Activated CD8-positive, alpha-beta memory T cell treated with anti-CD3 and anti-CD28 coated beads, Interleukin-2, amount 10 ng/mL, durations not matched to agents 7 days and 5 days (primary cell): ENCODE measurements around the gene NEIL3. TPM values are rescaled to one million over a fixed set of nuclear protein-coding genes. Genes with fewer than 3 reads are reported as not detected.
A peak's percentile ranks its signal among the peaks of the same experiment; 100 is the strongest.

Experiments
- ATAC-seq: fragments of 150-1000 bp; cut with Tn5 transposase; one replicate; pipeline ENCODE4 v1.10.0; 2021; ENCODE audit warnings: moderate library complexity
- CTCF ChIA-PET: fragments of 350-600 bp; sonication (Branson Sonifier 250); formaldehyde crosslinking; loops from one replicate; lab custom pipeline; 2021; ENCODE audit warnings: antibody characterized with exemption; lab: Charles Lee
- DNase-seq: peaks from one replicate; pipeline ENCODE4 v3.0.0-alpha.2; 2020
- H3K27ac Mint-ChIP-seq: one replicate; pipeline ENCODE4 v1.8.0; 2021; ENCODE audit warnings: mild to moderate bottlenecking, mixed read lengths
- H3K27me3 Mint-ChIP-seq: one replicate; pipeline ENCODE4 v1.8.0; 2021; ENCODE audit warnings: mixed read lengths
- H3K36me3 Mint-ChIP-seq: one replicate; pipeline ENCODE4 v1.8.0; 2021; ENCODE audit warnings: mild to moderate bottlenecking, mixed read lengths
- H3K4me1 Mint-ChIP-seq: one replicate; pipeline ENCODE4 v1.8.0; 2021; ENCODE audit warnings: mixed read lengths
- H3K4me3 Mint-ChIP-seq: one replicate; pipeline ENCODE4 v1.8.0; 2021; ENCODE audit warnings: mild to moderate bottlenecking, moderate library complexity, mixed read lengths
- H3K9me3 Mint-ChIP-seq: one replicate; pipeline ENCODE4 v1.8.0; 2022; ENCODE audit warnings: low read depth, mixed read lengths
- total RNA-seq, 2 experiments: library from RNA; stranded (reverse); gene quantifications; one replicate each; pipeline ENCODE4 v1.2.3, GENCODE V29; 2021

NEIL3 gene
- total RNA-seq, 2 experiments from 2014 or later = 27.5 to 40.5 TPM

GRCh38 chr4:177351622-177352244 is 42.1 kb downstream of the NEIL3 start:
- ATAC-seq = no peak

GRCh38 chr4:177356206-177356605 is 46.5 kb downstream of the NEIL3 start:
- no peaks in the 10 kb centered on the region for H3K4me1 Mint-ChIP-seq

More at GRCh38 chr4:177351622-177352244, 42.1 kb downstream of the NEIL3 start:
- Mint-ChIP-seq H3K27ac (no peak overlapping the region), H3K27me3 (no peaks in the 10 kb centered on the region), H3K9me3 (no peaks in the 10 kb centered on the region), H3K4me1 (no peaks in the 10 kb centered on the region), H3K36me3 (peaks cover 40% of the 10 kb centered on the region), H3K4me3 (no peak overlapping the region)
- no peak for DNase-seq
- CTCF ChIA-PET = no interaction called here

GRCh38 chr4:177356921-177357320 is 47.2 kb downstream of the NEIL3 start:
- no peaks in the 10 kb centered on the region for H3K27me3 Mint-ChIP-seq
- CTCF ChIA-PET = no interaction called here
- no peak overlapping the region for H3K4me3 Mint-ChIP-seq
- peaks cover 35% of the 10 kb centered on the region for H3K36me3 Mint-ChIP-seq
- no peaks in the 10 kb centered on the region for H3K9me3 Mint-ChIP-seq
- DNase-seq = no peak
- no peaks in the 10 kb centered on the region for H3K4me1 Mint-ChIP-seq
- ATAC-seq = no peak
- H3K27ac Mint-ChIP-seq = no peak overlapping the region

More at GRCh38 chr4:177356206-177356605, 46.5 kb downstream of the NEIL3 start:
- CTCF ChIA-PET = no interaction called here
- no peak for ATAC-seq
- Mint-ChIP-seq H3K27me3 (no peaks in the 10 kb centered on the region), H3K4me3 (no peak overlapping the region), H3K9me3 (no peaks in the 10 kb centered on the region), H3K36me3 (peaks cover 34% of the 10 kb centered on the region), H3K27ac (no peak overlapping the region)
- no peak for DNase-seq

- H3K9me3 Mint-ChIP-seq = no peaks in the 10 kb centered on the region
- DNase-seq = peak; percentile 51
- no peaks in the 10 kb centered on the region for H3K27me3 Mint-ChIP-seq
- no peak overlapping the region for H3K4me3 Mint-ChIP-seq
- no peak overlapping the region for H3K27ac Mint-ChIP-seq
- CTCF ChIA-PET = interaction anchor here (1.4 to 1.6 kb wide), 2 partner anchors 27 to 117 kb away, joined by 3 read pairs; no protein-coding TSS in a partner anchor
- H3K36me3 Mint-ChIP-seq = peaks cover 32% of the 10 kb centered on the region
- ATAC-seq = peak; percentile 74
- peaks cover 14% of the 10 kb centered on the region for H3K4me1 Mint-ChIP-seq
Observed at GRCh38 chr4:177367336-177367735, 57.7 kb downstream of the NEIL3 start.

- H3K27me3 Mint-ChIP-seq = no peaks in the 10 kb centered on the region
- DNase-seq (no peak), ATAC-seq (no peak)
- peaks cover 12% of the 10 kb centered on the region for H3K4me1 Mint-ChIP-seq
- H3K27ac Mint-ChIP-seq = no peak overlapping the region
- no peak overlapping the region for H3K4me3 Mint-ChIP-seq
- CTCF ChIA-PET = no interaction called here
- no peaks in the 10 kb centered on the region for H3K9me3 Mint-ChIP-seq
- peaks cover 19% of the 10 kb centered on the region for H3K36me3 Mint-ChIP-seq
Observed at GRCh38 chr4:177369372-177369771, 59.7 kb downstream of the NEIL3 start.

GRCh38 chr4:177371461-177371860 is 61.8 kb downstream of the NEIL3 start:
- peaks cover 9% of the 10 kb centered on the region for H3K4me1 Mint-ChIP-seq
- peaks cover 9% of the 10 kb centered on the region for H3K36me3 Mint-ChIP-seq
- H3K9me3 Mint-ChIP-seq = no peaks in the 10 kb centered on the region
- CTCF ChIA-PET = no interaction called here
- H3K27ac Mint-ChIP-seq = no peak overlapping the region
- DNase-seq (no peak), ATAC-seq (no peak)
- peaks cover 2% of the 10 kb centered on the region for H3K27me3 Mint-ChIP-seq
- no peak overlapping the region for H3K4me3 Mint-ChIP-seq

- CTCF ChIA-PET = no interaction called here
- Mint-ChIP-seq H3K4me1 (no peaks in the 10 kb centered on the region), H3K9me3 (no peaks in the 10 kb centered on the region), H3K27me3 (peaks cover 19% of the 10 kb centered on the region), H3K4me3 (no peak overlapping the region), H3K36me3 (peaks cover 5% of the 10 kb centered on the region), H3K27ac (no peak overlapping the region)
- DNase-seq (no peak), ATAC-seq (no peak)
Observed at GRCh38 chr4:177374966-177375365, 65.3 kb downstream of the NEIL3 start.

GRCh38 chr4:177375372-177375771 is 65.7 kb downstream of the NEIL3 start:
- CTCF ChIA-PET = no interaction called here
- DNase-seq (no peak), ATAC-seq (no peak)
- peaks cover 20% of the 10 kb centered on the region for H3K27me3 Mint-ChIP-seq
- no peak overlapping the region for H3K27ac Mint-ChIP-seq
- no peaks in the 10 kb centered on the region for H3K4me1 Mint-ChIP-seq
- no peak overlapping the region for H3K4me3 Mint-ChIP-seq
- no peaks in the 10 kb centered on the region for H3K9me3 Mint-ChIP-seq
- H3K36me3 Mint-ChIP-seq = peaks cover 3% of the 10 kb centered on the region

GRCh38 chr4:177376024-177376423 is 66.3 kb downstream of the NEIL3 start:
- DNase-seq (no peak), ATAC-seq (no peak)
- CTCF ChIA-PET = no interaction called here
- Mint-ChIP-seq H3K36me3 (no peaks in the 10 kb centered on the region), H3K4me1 (no peaks in the 10 kb centered on the region), H3K9me3 (no peaks in the 10 kb centered on the region), H3K27me3 (peaks cover 20% of the 10 kb centered on the region), H3K4me3 (no peak overlapping the region), H3K27ac (no peak overlapping the region)

GRCh38 chr4:177380730-177381287 is 71.1 kb downstream of the NEIL3 start:
- peak; percentile 42 for ATAC-seq
- H3K36me3 Mint-ChIP-seq = no peaks in the 10 kb centered on the region
- H3K27me3 Mint-ChIP-seq = peaks cover 41% of the 10 kb centered on the region
- DNase-seq = no peak
- H3K27ac Mint-ChIP-seq = no peak overlapping the region
- peaks cover 3% of the 10 kb centered on the region for H3K4me1 Mint-ChIP-seq
- CTCF ChIA-PET = interaction anchor here (0.8 kb wide), 1 partner anchor 131 kb away, joined by 3 read pairs; no protein-coding TSS in a partner anchor
- H3K4me3 Mint-ChIP-seq = no peak overlapping the region
- H3K9me3 Mint-ChIP-seq = no peaks in the 10 kb centered on the region

- H3K4me1 Mint-ChIP-seq = peaks cover 4% of the 10 kb centered on the region
- H3K9me3 Mint-ChIP-seq = no peaks in the 10 kb centered on the region
- DNase-seq = no peak
- no peaks in the 10 kb centered on the region for H3K36me3 Mint-ChIP-seq
- peaks cover 38% of the 10 kb centered on the region for H3K27me3 Mint-ChIP-seq
- ATAC-seq = no peak
- H3K4me3 Mint-ChIP-seq = no peak overlapping the region
- CTCF ChIA-PET = no interaction called here
- no peak overlapping the region for H3K27ac Mint-ChIP-seq
Observed at GRCh38 chr4:177381762-177382310, 72.2 kb downstream of the NEIL3 start.

GRCh38 chr4:177384856-177385397 is 75.3 kb downstream of the NEIL3 start:
- Mint-ChIP-seq H3K27me3 (peaks cover 23% of the 10 kb centered on the region), H3K27ac (no peak overlapping the region), H3K36me3 (no peaks in the 10 kb centered on the region), H3K4me1 (peaks cover 6% of the 10 kb centered on the region), H3K4me3 (no peak overlapping the region), H3K9me3 (no peaks in the 10 kb centered on the region)
- no peak for DNase-seq
- ATAC-seq = no peak
- CTCF ChIA-PET = no interaction called here

- CTCF ChIA-PET = no interaction called here
- Mint-ChIP-seq H3K9me3 (no peaks in the 10 kb centered on the region), H3K27me3 (peaks cover 24% of the 10 kb centered on the region), H3K36me3 (no peaks in the 10 kb centered on the region), H3K4me3 (no peak overlapping the region), H3K27ac (no peak overlapping the region), H3K4me1 (peaks cover 9% of the 10 kb centered on the region)
- no peak for ATAC-seq
- no peak for DNase-seq
Observed at GRCh38 chr4:177385576-177386277, 76.1 kb downstream of the NEIL3 start.
